DND-41 (cell line): ENCODE data around the gene SLC45A1.

Experiments
- CTCF ChIP-seq: IDR thresholded peaks from 2 replicates; pipeline ENCODE4 v1.5.1; 2012; ENCODE audit warnings: borderline replicate concordance, low read length, moderate library complexity, mild to moderate bottlenecking; ENCODE audit not compliant: poor library complexity, severe bottlenecking; ENCODE audit errors: extremely low read depth
- EZH2 ChIP-seq: IDR thresholded peaks from 3 replicates; pipeline ENCODE4 v1.6.1; 2012; ENCODE audit warnings: borderline replicate concordance, low read depth, mild to moderate bottlenecking, moderate library complexity, low read length, inconsistent platforms; ENCODE audit not compliant: severe bottlenecking

GRCh38 chr1:8358241-8358896 is 40.5 kb downstream of the SLC45A1 start:
- TF ChIP-seq CTCF: no peak
- no peak for TF ChIP-seq EZH2
